Measurements from ENCODE around the gene CAPNS1.

GRCh38 chr19:36196249-36196648, 56.4 kb downstream of the CAPNS1 start:
- TF ChIP-seq, protein P1, sequence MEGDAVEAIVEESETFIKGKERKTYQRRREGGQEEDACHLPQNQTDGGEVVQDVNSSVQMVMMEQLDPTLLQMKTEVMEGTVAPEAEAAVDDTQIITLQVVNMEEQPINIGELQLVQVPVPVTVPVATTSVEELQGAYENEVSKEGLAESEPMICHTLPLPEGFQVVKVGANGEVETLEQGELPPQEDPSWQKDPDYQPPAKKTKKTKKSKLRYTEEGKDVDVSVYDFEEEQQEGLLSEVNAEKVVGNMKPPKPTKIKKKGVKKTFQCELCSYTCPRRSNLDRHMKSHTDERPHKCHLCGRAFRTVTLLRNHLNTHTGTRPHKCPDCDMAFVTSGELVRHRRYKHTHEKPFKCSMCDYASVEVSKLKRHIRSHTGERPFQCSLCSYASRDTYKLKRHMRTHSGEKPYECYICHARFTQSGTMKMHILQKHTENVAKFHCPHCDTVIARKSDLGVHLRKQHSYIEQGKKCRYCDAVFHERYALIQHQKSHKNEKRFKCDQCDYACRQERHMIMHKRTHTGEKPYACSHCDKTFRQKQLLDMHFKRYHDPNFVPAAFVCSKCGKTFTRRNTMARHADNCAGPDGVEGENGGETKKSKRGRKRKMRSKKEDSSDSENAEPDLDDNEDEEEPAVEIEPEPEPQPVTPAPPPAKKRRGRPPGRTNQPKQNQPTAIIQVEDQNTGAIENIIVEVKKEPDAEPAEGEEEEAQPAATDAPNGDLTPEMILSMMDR (IDR thresholded peaks at IDR 0.05) = no peak
- TF ChIP-seq EP300 (IDR thresholded peaks at IDR 0.05) (no peak), POLR2A (IDR thresholded peaks at IDR 0.05) (no peak)

Measured in stomach (tissue), 4 donors.